Stimulated activated CD4-positive, alpha-beta T cell treated with anti-CD3 and anti-CD28 coated beads, Interleukin-1b, Interleukin-23, amount 100 ng/mL, for 48 hours (primary cell): ENCODE data around the gene MGAT4C.
"Not testable (repeated sequence)": the region's sequence is repeated elsewhere in the genome, so short reads cannot be mapped to it uniquely, and the experiment has no call there.

Experiments used
- DNase-seq: peaks from one replicate; pipeline ENCODE4 v3.0.0-alpha.2; 2020

The MGAT4C gene

GRCh38 chr12:86228656-86229055, 27.5 kb downstream of the MGAT4C start:
- no peak for DNase-seq

GRCh38 chr12:86226481-86226880, 29.7 kb downstream of the MGAT4C start:
- no peak for DNase-seq

- no peak for DNase-seq
These were observed 39.6 kb downstream of the MGAT4C start for GRCh38 chr12:86216591-86216990.

- no peak for DNase-seq
These were observed 43.2 kb downstream of the MGAT4C start for GRCh38 chr12:86213012-86213411.

DNA sequence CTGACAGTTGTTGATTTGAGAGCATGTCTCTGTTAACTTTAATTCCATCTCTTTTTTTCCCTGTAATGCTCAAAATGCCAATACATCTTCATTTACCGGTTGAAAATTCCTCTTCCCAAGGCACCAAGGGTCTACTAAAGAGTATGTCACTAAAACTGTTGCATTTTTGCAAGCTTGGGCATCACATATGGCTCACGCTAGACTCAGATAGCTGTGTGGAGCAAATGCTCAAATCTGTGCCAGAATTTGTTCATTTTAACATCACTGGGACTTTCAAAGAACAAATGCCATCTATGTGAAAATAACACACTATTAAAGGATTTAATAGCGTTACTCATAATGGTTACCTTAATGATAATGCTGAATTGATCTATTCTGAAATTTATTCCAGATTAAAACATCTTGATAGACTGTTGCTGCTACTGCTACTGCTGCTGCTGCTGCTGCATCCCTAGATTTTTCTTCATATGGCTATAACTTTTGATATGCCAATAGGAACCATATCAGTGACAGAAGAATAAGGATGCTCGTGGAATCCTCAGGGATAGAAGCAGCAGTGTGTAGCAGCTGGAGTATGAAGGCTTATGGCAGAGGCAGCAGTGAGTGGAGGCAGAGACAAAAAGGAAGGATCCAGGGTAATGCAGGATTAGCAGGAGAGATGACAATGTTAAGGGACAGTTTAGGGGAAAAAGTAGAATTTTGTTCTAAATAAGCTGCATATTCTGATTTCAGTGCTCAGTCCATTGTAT, 57.3 kb downstream of the MGAT4C start:
- no peak for DNase-seq

GRCh38 chr12:86196465-86196864, 59.7 kb downstream of the MGAT4C start:
- DNase-seq, result no peak

DNA sequence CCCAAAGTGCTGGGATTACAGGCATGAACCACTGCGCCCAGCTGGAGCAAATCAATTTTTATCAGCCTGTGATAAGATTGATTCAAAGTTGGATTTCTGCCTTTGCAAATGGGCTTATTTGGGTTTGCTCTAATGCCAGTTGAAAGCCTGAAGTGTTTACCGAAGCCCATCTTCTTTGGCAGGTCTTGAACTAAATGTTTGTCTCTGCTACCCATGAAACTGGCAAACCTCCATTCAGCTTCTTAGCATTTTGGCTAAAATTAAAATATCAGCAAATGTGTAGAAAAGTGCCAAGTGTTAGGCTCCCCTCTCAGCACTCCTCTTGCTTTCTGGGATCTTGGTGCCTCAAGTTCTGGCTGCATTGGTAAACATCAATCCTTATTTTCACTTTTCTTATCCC, 61.5 kb downstream of the MGAT4C start:
- DNase-seq, result no peak

DNA sequence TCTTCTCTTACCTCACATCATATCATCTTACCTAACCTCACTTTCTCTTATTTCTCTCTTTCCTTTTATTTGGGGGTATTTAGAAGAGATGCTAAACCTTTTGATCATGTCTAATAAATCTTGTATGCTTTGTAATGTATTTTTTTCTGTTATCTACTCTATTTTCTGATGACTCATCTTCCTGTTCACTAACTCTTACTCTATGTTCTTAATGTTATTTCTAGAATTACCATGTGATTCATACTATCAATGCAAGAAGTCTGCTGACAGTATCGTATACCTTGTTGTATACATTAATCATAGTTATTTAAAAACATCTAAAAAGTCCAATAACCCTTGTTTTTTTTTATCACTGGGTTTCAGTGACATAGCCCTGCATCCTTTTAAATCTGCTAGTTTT, 62.3 kb downstream of the MGAT4C start:
- no peak for DNase-seq

- DNase-seq, result no peak
These were observed 68.0 kb downstream of the MGAT4C start for GRCh38 chr12:86188226-86188625.

GRCh38 chr12:86186449-86186848, 69.7 kb downstream of the MGAT4C start:
- DNase-seq, result no peak

DNA sequence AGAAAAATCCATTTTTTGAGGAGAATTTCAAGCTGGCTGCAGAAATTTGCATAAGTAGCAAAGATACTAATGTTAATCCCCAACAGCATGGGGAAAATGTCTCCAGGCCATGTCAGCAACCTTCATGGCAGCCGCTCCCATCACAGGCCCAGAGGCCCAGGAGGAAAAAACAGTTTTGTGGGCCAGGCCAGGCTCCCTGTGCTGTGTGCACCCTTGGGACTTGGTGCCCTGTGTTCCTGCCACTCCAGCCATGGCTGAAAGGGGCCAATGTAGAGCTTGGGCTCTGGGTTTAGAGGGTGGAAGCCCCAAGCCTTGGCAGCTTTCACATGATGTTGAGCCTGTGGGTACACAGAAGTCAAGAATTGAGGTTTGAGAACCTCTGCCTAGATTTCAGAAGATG, 76.3 kb downstream of the MGAT4C start:
- no peak for DNase-seq

- no peak for DNase-seq
These were observed 82.0 kb downstream of the MGAT4C start for GRCh38 chr12:86174188-86174587.

DNA sequence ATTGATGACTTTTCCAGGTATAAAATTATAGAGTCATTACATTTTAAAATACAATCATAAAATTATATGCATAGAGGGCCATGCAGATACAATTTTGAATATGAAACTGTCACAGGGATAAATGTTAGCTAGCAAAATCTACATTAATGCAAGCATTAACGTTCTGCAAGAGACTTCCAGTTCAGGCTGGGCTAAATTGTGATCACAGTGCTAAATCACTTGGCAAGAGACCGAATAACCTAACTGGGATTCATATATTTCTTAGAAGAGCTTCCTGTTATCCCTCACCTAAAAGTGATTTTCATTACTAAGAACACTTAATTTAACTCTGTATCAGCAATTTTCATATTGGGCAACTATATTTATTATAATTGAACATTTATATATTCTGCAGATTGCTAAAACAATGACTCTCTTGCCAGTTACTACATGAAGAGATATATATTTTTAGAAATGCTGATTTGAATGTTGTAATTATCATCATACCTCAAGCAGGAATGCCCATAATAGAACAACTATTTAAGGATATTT, 83.2 kb downstream of the MGAT4C start:
- no peak for DNase-seq

DNA sequence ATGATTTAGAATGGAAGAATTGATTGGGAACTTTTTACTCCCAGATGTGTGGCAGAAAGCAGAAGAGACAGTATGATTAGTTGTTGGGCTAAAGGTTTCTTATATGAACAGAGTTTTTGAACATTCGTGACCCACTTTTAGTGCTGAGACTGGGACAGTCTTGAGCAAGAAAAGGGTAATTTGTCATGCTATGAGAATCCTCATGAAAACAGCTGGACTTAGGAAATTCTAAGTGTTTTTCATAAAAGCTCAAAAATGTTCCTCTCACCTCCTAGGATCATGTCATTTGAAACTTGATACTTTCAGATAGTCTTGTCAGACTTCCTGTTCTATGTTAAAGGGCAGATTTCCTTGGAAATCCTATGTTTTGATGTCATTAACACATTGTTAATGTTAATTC, 86.1 kb downstream of the MGAT4C start:
- no peak for DNase-seq

- no peak for DNase-seq
These were observed 97.2 kb downstream of the MGAT4C start for GRCh38 chr12:86158956-86159355.

DNA sequence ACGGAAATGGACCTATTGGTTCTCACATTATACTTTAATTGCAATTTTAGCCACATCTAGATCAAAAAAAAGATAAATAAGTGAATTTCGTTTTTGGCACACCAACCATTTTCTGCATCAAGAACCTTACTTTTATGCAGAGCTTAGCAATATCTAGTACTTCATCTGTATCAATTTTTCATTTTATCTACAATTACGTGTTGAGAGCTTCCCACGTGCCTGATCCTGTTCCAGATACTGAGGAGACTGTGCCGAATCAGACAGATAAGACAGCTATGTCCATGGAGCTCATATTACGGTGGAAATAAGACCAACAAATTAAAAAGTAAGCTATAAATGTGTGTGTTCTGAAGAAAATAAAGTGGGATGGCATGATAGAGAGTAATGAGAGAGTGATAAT, 101.6 kb downstream of the MGAT4C start:
- DNase-seq, result no peak

- DNase-seq, result no peak
These were observed 107.6 kb downstream of the MGAT4C start for GRCh38 chr12:86148612-86149011.

DNA sequence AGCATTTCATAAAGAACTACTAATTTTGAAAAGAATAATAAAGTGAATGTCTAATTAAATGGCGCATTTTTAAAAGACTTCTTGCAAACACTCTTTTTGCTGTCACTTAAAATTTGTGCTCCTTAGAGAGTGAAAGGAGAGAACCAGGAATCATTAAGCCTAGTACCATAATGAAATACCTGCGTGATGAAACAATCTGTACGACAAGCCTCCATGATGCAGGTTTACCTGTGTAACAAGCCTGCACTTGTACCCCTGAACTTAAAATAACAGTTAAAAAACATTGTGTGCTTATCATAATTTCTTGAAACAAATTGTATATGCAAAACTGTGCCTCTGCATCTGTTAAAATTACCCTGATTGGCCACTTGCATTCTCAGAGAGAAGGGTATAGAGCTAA, 108.1 kb downstream of the MGAT4C start:
- DNase-seq, result no peak

DNA sequence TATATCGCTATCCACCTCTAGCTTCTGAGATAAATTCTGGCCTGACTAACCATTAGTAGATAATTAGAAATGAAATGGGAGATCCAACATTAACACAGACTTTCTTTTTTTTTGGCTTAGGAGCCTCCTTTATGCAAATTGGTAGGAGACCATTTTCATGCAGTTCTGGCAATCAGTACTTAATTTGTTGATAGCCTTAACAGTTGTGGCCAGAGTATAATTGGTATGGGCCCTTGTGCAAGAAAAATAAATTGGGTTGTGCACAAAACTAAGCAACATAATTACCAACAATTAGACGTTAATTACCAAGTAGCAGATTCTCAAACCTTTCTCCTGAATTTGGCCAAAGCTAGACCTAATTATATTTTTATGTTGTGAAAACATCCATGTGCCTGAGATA, 111.0 kb downstream of the MGAT4C start:
- DNase-seq, result no peak

DNA sequence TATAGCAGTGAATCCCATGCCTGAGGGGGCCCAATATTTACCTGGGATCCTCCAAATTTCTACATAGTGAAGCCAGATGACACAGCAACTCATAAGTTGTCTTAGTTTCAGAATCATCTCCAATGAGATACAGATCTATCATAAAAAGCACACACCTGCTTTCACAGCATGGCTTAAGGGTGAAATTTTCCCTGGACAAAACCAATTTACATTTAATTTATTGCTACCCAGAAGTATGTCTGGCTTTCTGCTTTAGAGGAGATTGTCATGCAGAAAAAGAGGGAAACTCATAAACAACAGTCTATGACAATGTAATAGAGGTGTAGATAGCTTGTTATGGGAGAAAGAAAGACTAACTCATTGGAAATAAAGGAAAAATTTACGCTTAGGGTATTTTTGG, 113.0 kb downstream of the MGAT4C start:
- no peak for DNase-seq

- DNase-seq, result no peak
These were observed 116.5 kb downstream of the MGAT4C start for GRCh38 chr12:86139671-86140070.

GRCh38 chr12:86138770-86139169, 117.4 kb downstream of the MGAT4C start:
- no peak for DNase-seq

DNA sequence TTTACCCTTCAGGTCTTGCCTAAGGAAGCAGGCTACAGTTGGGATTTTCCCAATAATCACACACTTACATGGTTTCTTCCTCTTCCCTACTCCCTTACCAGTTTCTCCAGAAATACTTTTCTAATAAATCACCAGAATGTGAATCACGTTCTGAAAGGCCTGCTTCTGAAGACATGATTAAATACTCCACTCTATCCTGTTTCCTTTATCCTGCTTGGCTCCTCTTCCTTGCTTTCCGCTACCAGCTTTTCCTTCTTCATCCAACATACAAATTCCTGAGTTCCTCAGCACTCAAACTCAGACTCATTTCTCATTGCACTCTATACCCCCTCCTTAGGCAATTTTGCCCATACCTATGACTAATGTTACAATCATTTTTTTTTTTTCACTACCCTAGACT, 118.3 kb downstream of the MGAT4C start:
- DNase-seq, result no peak

DNA sequence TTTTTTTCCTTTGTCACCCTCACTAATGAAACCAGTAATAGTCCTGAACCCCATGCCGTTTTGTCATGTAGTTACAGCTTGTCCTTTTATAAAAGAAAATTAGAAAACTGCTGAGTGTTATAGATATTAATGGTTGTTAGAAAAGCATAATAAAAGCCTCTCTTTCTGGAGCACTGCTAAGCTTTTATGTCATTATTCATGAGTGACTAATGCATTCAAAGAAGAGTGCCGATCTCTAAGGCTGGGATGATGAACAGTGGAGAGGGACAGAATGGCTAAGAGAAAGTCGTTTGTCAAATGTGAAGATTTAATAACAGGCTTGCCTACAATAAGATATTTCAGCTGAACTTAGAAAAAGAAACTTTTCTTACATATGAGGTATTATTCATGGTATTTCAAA, 121.6 kb downstream of the MGAT4C start:
- no peak for DNase-seq

DNA sequence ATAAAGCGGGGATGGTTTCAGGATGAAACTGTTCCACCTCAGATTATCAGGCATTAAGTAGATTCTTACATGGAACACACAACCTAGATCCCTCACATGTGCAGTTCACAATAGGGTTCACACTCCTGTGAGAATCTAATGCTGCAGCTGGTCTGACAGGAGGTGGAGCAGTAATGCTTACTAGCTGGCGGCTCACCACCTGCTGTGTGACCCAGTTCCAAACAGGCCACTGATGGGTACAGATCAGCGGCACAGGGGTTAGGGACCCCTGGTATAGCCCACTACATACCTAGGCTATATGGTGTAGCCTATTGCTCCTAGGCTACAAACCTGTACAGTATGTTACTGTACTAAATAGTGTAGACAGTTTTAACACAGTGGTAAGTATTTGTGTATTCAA, 129.3 kb downstream of the MGAT4C start:
- not testable (repeated sequence) for DNase-seq
